WTC11 (cell line): ENCODE measurements around the gene PCDHGB4. TPM values are rescaled to one million over a fixed set of nuclear protein-coding genes. Genes with fewer than 3 reads are reported as not detected.

Source experiments
- ATAC-seq: fragments of 200-7000 bp; cut with Tn5 transposase; 2 replicates; pipeline ENCODE4 v1.10.0; 2021; ENCODE audit warnings: mild to moderate bottlenecking, moderate library complexity
- CTCF ChIA-PET: fragments of 300-600 bp; sonication (Branson Sonifier 250); formaldehyde crosslinking; loops from one replicate; lab custom pipeline; 2021; ENCODE audit warnings: antibody characterized with exemption; lab: Charles Lee
- POLR2A ChIA-PET: fragments of 350-600 bp; sonication (Branson Sonifier 250); formaldehyde crosslinking; loops from one replicate; lab custom pipeline; 2021; ENCODE audit warnings: antibody characterized with exemption; lab: Charles Lee
- DNase-seq: peaks from one replicate; pipeline ENCODE4 v3.0.0; 2021; ENCODE audit warnings: low spot score
- H3K27ac Mint-ChIP-seq: 2 replicates; pipeline ENCODE4 v1.8.0; 2021; ENCODE audit warnings: mixed read lengths
- H3K27me3 Mint-ChIP-seq: 2 replicates; pipeline ENCODE4 v1.8.0; 2021; ENCODE audit warnings: low read depth, mild to moderate bottlenecking, moderate library complexity, mixed read lengths
- H3K36me3 Mint-ChIP-seq: 2 replicates; pipeline ENCODE4 v1.8.0; 2021; ENCODE audit warnings: mixed read lengths
- H3K4me1 Mint-ChIP-seq: 2 replicates; pipeline ENCODE4 v1.8.0; 2022; ENCODE audit warnings: mixed read lengths
- H3K4me3 Mint-ChIP-seq: 2 replicates; pipeline ENCODE4 v1.8.0; 2021; ENCODE audit warnings: mild to moderate bottlenecking, moderate library complexity, mixed read lengths
- H3K9me3 Mint-ChIP-seq: 2 replicates; pipeline ENCODE4 v1.8.0; 2021; ENCODE audit warnings: mixed read lengths
- ARID4B ChIP-seq: sonication (generic); formaldehyde crosslinking; IDR thresholded peaks from 2 replicates; pipeline ENCODE4 v1.8.0; 2023; ENCODE audit warnings: missing genetic modification reagents, mild to moderate bottlenecking, borderline replicate concordance
- CDX4 ChIP-seq: fragments of 250-450 bp; sonication (Bioruptor Pico); IDR thresholded peaks from 2 replicates; pipeline ENCODE4 v1.9.0; 2021; ENCODE audit warnings: moderate library complexity, mild to moderate bottlenecking, inconsistent platforms, borderline replicate concordance
- ELF4 ChIP-seq: sonication (generic); formaldehyde crosslinking; IDR thresholded peaks from 2 replicates; pipeline ENCODE4 v1.8.1; 2022; ENCODE audit warnings: low read depth, mild to moderate bottlenecking, moderate library complexity, missing genetic modification reagents
- FOXK1 ChIP-seq: sonication (generic); formaldehyde crosslinking; IDR thresholded peaks from 2 replicates; pipeline ENCODE4 v1.8.0; 2022; ENCODE audit warnings: mild to moderate bottlenecking, moderate library complexity, missing genetic modification reagents
- KAT7 ChIP-seq: sonication (generic); formaldehyde crosslinking; IDR thresholded peaks from 2 replicates; pipeline ENCODE4 v1.8.1; 2023; ENCODE audit warnings: missing genetic modification reagents, mild to moderate bottlenecking, borderline replicate concordance
- RELA ChIP-seq: sonication (generic); formaldehyde crosslinking; IDR thresholded peaks from 2 replicates; pipeline ENCODE4 v1.8.1; 2022; ENCODE audit warnings: missing genetic modification reagents, mild to moderate bottlenecking, borderline replicate concordance
- RORB ChIP-seq: fragments of 250-450 bp; sonication (Bioruptor Pico); IDR thresholded peaks from 2 replicates; pipeline ENCODE4 v1.9.0; 2021; ENCODE audit warnings: mild to moderate bottlenecking
- SMAD4 ChIP-seq: sonication (generic); formaldehyde crosslinking; IDR thresholded peaks from 2 replicates; pipeline ENCODE4 v1.8.0; 2022; ENCODE audit warnings: mild to moderate bottlenecking, missing genetic modification reagents
- SOX15 ChIP-seq: fragments of 250-450 bp; sonication (Bioruptor Pico); IDR thresholded peaks from 2 replicates; pipeline ENCODE4 v1.9.0; 2021; ENCODE audit warnings: mild to moderate bottlenecking
- ZMAT4 ChIP-seq: fragments of 250-450 bp; sonication (Bioruptor Pico); IDR thresholded peaks from 2 replicates; pipeline ENCODE4 v1.9.0; 2021; ENCODE audit warnings: mild to moderate bottlenecking
- ZNF416 ChIP-seq: fragments of 250-450 bp; sonication (Bioruptor Pico); IDR thresholded peaks from 2 replicates; pipeline ENCODE4 v1.9.0; 2021; ENCODE audit warnings: mild to moderate bottlenecking, inconsistent platforms
- total RNA-seq: library from RNA; stranded (reverse); gene quantifications from 3 replicates; pipeline ENCODE4 v1.2.3, GENCODE V29; 2021
- TF ChIP-seq, protein P1 (sequence below): fragments of 250-450 bp; sonication (Bioruptor Pico); conservative IDR thresholded peaks from 2 replicates; pipeline ENCODE4 v1.9.0; 2021; ENCODE audit warnings: mild to moderate bottlenecking
- TF ChIP-seq, protein P2 (sequence below): fragments of 250-450 bp; sonication (Bioruptor Pico); IDR thresholded peaks from 2 replicates; pipeline ENCODE4 v1.9.0; 2021; ENCODE audit warnings: mild to moderate bottlenecking
- TF ChIP-seq, protein P3 (sequence below): sonication (generic); formaldehyde crosslinking; IDR thresholded peaks from 2 replicates; pipeline ENCODE4 v1.8.0; 2023; ENCODE audit warnings: mild to moderate bottlenecking, missing genetic modification reagents

The PCDHGB4 gene
- total RNA-seq, 1 experiment from 2014 or later: 9.1 TPM

- TF ChIP-seq, protein P1, sequence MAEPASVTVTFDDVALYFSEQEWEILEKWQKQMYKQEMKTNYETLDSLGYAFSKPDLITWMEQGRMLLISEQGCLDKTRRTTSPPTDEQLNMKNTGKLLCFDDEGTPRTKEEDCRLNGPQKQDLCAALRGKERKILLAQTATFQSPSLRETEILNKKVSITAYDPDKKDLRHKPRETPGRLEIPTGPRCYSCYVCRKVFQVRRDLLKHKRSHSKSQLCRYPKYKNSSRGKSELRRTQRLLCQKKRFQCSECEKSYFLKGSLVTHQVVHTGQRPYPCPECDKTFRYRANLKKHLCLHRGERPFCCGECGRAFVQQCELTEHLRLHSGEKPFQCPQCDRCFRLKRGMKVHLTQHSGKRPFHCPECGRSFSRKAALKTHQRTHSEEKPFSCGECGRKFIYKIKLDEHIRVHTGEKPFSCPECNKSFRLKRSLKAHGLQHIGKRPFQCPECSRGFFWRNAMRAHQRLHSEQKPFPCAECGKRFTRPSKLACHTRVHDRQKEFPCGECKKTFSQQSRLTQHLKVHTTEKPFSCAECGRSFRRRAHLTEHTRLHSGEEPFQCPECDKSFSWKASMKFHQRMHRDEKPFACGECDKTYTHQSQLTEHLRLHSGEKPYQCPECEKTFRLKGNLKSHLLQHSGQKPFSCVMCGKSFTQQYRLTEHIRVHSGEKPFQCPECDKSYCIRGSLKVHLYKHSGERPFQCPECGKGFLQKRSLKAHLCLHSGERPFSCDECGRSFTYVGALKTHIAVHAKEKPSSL: no peak
- TF ChIP-seq SOX15 (no peak), ZNF416 (CRISPR knock-in tag) (no peak)
- TF ChIP-seq, all 79 proteins: peak for 0
These were observed 23.4 kb upstream of the PCDHGB4 start, which contains the start of gene PCDHGA5 (continued) for GRCh38 chr5:141363952-141364660.

DNA sequence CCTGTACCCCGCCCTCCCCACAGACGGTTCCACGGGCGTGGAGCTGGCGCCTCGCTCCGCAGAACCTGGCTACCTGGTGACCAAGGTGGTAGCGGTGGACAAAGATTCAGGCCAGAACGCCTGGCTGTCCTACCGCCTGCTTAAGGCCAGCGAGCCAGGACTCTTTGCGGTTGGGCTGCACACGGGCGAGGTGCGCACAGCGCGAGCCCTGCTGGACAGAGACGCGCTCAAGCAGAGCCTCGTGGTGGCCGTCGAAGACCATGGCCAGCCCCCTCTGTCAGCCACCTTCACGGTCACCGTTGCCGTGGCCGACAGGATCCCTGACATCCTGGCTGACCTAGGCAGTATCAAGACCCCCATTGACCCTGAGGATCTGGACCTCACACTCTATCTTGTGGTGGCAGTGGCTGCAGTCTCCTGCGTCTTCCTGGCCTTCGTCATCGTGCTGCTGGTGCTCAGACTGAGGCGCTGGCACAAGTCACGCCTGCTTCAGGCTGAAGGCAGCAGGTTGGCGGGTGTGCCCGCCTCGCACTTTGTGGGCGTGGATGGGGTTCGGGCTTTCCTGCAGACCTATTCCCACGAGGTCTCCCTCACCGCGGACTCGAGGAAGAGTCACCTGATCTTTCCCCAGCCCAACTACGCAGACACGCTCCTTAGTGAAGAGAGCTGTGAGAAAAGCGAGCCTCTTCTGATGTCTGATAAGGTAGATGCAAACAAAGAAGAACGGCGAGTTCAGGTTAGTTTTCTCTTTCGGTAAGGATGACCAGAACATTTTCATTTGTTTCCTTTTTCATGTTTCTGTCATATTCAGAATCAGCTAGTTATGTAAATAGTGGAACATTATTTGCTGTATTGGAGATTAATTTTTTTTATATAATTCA is 21.2 kb upstream of the PCDHGB4 start:
- Mint-ChIP-seq H3K27me3 (peaks cover 14% of the 10 kb centered on the region), H3K36me3 (peaks cover 63% of the 10 kb centered on the region)
- TF ChIP-seq FOXK1 (CRISPR knock-in tag): no peak
- peak; percentile 30; the same call in 1 of the 2 replicates for TF ChIP-seq SMAD4 (CRISPR knock-in tag)
- TF ChIP-seq, all 79 proteins: peak for 1
- Mint-ChIP-seq H3K4me3 (no peak overlapping the region), H3K27ac (no peak overlapping the region), H3K9me3 (peaks cover 57% of the 10 kb centered on the region), H3K4me1 (peaks cover 24% of the 10 kb centered on the region)
- ChIA-PET CTCF (no interaction called here), POLR2A (no interaction called here)
- DNase-seq (no peak), ATAC-seq (no peak)

DNA sequence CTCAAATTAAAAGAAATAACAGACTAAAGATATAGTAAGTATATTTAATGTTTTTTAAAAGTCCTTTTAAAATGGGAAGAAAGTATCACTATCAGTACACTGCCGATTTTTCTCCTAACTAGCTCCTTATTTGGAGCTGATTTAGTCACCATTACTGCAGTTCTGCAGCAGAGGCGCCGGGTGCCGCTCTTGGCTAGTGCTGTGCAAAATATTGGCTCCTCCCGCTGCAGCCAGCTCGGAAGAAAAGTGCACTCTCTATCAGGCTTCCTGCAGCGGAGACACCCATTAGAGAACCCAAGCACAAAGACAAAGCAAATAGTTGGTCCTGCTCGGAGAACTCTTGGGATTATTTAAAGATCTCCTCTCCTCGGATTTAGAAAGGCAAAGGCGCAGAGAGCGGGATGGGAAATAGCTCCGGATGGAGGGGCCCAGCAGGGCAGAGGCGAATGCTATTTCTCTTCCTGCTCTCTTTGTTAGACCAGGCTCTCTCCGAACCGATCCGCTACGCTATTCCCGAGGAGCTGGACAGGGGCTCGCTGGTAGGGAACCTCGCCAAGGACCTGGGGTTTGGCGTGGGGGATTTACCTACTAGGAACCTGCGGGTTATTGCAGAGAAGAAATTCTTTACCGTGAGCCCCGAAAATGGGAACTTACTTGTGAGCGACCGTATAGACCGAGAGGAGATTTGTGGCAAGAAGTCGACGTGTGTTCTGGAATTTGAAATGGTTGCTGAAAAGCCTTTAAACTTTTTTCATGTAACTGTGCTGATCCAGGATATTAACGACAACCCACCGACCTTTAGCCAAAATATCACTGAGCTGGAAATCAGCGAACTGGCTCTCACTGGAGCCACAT is 17.3 kb upstream of the PCDHGB4 start, which contains the start of gene PCDHGB3:
TSS of gene PCDHGB3 (plus strand) at position 249 of the 855 bp plus-strand sequence. CDS start at position 402, 153 bp downstream.
- Mint-ChIP-seq H3K27ac (peak within 1 kb of the TSS; percentile 91), H3K27me3 (peaks cover 8% of the 10 kb centered on the region), H3K9me3 (peaks cover 55% of the 10 kb centered on the region), H3K4me3 (peak within 1 kb of the TSS; percentile 61), H3K4me1 (peaks cover 5% of the 10 kb centered on the region), H3K36me3 (peaks cover 61% of the 10 kb centered on the region)
- POLR2A ChIA-PET: interaction anchor here (0.6 kb wide), 1 partner anchor 248 kb away, joined by 3 read pairs; the partner anchor contains the start of gene DIAPH1
- peak; percentile 95 for ATAC-seq
- peak; percentile 56 for DNase-seq
- CTCF ChIA-PET: interaction anchor here (0.6 to 3.5 kb wide), 51 partner anchors 8 to 267 kb away, joined by 3 to 37 read pairs (median 6); partner anchors contain the start of genes DIAPH1, PCDHB10, PCDHB11 and PCDHB13
- TF ChIP-seq KAT7: no peak
- TF ChIP-seq RORB (CRISPR knock-in tag): no peak
- no peak for TF ChIP-seq ELF4 (CRISPR knock-in tag)
- TF ChIP-seq ARID4B (CRISPR knock-in tag): no peak
- no peak for TF ChIP-seq RELA (CRISPR knock-in tag)
- TF ChIP-seq, protein P2, sequence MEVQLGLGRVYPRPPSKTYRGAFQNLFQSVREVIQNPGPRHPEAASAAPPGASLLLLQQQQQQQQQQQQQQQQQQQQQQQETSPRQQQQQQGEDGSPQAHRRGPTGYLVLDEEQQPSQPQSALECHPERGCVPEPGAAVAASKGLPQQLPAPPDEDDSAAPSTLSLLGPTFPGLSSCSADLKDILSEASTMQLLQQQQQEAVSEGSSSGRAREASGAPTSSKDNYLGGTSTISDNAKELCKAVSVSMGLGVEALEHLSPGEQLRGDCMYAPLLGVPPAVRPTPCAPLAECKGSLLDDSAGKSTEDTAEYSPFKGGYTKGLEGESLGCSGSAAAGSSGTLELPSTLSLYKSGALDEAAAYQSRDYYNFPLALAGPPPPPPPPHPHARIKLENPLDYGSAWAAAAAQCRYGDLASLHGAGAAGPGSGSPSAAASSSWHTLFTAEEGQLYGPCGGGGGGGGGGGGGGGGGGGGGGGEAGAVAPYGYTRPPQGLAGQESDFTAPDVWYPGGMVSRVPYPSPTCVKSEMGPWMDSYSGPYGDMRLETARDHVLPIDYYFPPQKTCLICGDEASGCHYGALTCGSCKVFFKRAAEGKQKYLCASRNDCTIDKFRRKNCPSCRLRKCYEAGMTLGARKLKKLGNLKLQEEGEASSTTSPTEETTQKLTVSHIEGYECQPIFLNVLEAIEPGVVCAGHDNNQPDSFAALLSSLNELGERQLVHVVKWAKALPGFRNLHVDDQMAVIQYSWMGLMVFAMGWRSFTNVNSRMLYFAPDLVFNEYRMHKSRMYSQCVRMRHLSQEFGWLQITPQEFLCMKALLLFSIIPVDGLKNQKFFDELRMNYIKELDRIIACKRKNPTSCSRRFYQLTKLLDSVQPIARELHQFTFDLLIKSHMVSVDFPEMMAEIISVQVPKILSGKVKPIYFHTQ: no peak
- no peak for TF ChIP-seq CDX4 (CRISPR knock-in tag)
- TF ChIP-seq ZMAT4 (CRISPR knock-in tag): no peak
- TF ChIP-seq, protein P3, sequence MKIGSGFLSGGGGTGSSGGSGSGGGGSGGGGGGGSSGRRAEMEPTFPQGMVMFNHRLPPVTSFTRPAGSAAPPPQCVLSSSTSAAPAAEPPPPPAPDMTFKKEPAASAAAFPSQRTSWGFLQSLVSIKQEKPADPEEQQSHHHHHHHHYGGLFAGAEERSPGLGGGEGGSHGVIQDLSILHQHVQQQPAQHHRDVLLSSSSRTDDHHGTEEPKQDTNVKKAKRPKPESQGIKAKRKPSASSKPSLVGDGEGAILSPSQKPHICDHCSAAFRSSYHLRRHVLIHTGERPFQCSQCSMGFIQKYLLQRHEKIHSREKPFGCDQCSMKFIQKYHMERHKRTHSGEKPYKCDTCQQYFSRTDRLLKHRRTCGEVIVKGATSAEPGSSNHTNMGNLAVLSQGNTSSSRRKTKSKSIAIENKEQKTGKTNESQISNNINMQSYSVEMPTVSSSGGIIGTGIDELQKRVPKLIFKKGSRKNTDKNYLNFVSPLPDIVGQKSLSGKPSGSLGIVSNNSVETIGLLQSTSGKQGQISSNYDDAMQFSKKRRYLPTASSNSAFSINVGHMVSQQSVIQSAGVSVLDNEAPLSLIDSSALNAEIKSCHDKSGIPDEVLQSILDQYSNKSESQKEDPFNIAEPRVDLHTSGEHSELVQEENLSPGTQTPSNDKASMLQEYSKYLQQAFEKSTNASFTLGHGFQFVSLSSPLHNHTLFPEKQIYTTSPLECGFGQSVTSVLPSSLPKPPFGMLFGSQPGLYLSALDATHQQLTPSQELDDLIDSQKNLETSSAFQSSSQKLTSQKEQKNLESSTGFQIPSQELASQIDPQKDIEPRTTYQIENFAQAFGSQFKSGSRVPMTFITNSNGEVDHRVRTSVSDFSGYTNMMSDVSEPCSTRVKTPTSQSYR: no peak
